ENCODE measurements around the gene SLC8A2. TPM values are rescaled to one million over a fixed set of nuclear protein-coding genes. Genes with fewer than 3 reads are reported as not detected.

SLC8A2 gene
- total RNA-seq, 2 experiments from 2014 or later = 0.13 to 0.36 TPM

GRCh38 chr19:47408156-47408938, 63.3 kb downstream of the SLC8A2 start:
- ChIA-PET POLR2A (no interaction called here), CTCF (ENCODE audit: unreplicated experiment) (interaction anchor here (0.7 kb wide), 1 partner anchor 134 kb away, joined by 3 read pairs; no protein-coding TSS in a partner anchor)
- H3K36me3 ChIP-seq (ENCODE audit: insufficient read depth, low read length) = no peaks in the 10 kb centered on the region
- no peak overlapping the region for H3K27ac ChIP-seq (ENCODE audit: low read depth, low read length, poor library complexity, severe bottlenecking)
- TF ChIP-seq EZH2phosphoT487 (IDR thresholded peaks at IDR 0.05; ENCODE audit: borderline replicate concordance, low read depth, low read length) = no peak
- TF ChIP-seq CTCF (conservative IDR thresholded peaks at IDR 0.05; ENCODE audit: low read length) = no peak
- no peak overlapping the region for H3K4me3 ChIP-seq (ENCODE audit: low read depth, low read length, poor library complexity, severe bottlenecking)
- H3K9me3 ChIP-seq (ENCODE audit: low read length) = no peaks in the 10 kb centered on the region
- H2AFZ ChIP-seq (ENCODE audit: low read length) = no peak overlapping the region
- intact Hi-C loops (cut with micrococcal nuclease; ENCODE audit: unreplicated experiment) = no loop called here
- no peak overlapping the region for H3K4me2 ChIP-seq (ENCODE audit: low read length)
- H3K4me1 ChIP-seq (ENCODE audit: insufficient read depth, low read length, poor library complexity, severe bottlenecking) = no peaks in the 10 kb centered on the region
- H4K20me1 ChIP-seq (ENCODE audit: insufficient read depth, low read length) = no peaks in the 10 kb centered on the region
- H3K79me2 ChIP-seq (ENCODE audit: insufficient read depth, low read depth, low read length) = no peaks in the 10 kb centered on the region
- no peaks in the 10 kb centered on the region for H3K9me2 ChIP-seq (ENCODE audit: insufficient read depth, low read length)
- BruUV-seq (replicated peaks) = no TSS peak
- DNase-seq (ENCODE audit: low spot score) = no peak

GRCh38 chr19:47407417-47407774, 64.3 kb downstream of the SLC8A2 start:
- H2AFZ ChIP-seq (ENCODE audit: low read length) = no peak overlapping the region
- no peaks in the 10 kb centered on the region for H3K9me2 ChIP-seq (ENCODE audit: insufficient read depth, low read length)
- no peak overlapping the region for H3K27ac ChIP-seq (ENCODE audit: low read depth, low read length, poor library complexity, severe bottlenecking)
- H3K4me3 ChIP-seq (ENCODE audit: low read depth, low read length, poor library complexity, severe bottlenecking) = no peak overlapping the region
- intact Hi-C loops (cut with micrococcal nuclease; ENCODE audit: unreplicated experiment) = no loop called here
- H3K79me2 ChIP-seq (ENCODE audit: insufficient read depth, low read depth, low read length) = no peaks in the 10 kb centered on the region
- no peaks in the 10 kb centered on the region for H3K9me3 ChIP-seq (ENCODE audit: low read length)
- TF ChIP-seq EZH2phosphoT487 (IDR thresholded peaks at IDR 0.05; ENCODE audit: borderline replicate concordance, low read depth, low read length) (no peak), CTCF (conservative IDR thresholded peaks at IDR 0.05; ENCODE audit: low read length) (no peak)
- no peak for DNase-seq (ENCODE audit: low spot score)
- no peak overlapping the region for H3K4me2 ChIP-seq (ENCODE audit: low read length)
- ChIA-PET POLR2A (no interaction called here), CTCF (ENCODE audit: unreplicated experiment) (no interaction called here)
- no peaks in the 10 kb centered on the region for H3K36me3 ChIP-seq (ENCODE audit: insufficient read depth, low read length)
- no peaks in the 10 kb centered on the region for H3K4me1 ChIP-seq (ENCODE audit: insufficient read depth, low read length, poor library complexity, severe bottlenecking)
- H4K20me1 ChIP-seq (ENCODE audit: insufficient read depth, low read length) = no peaks in the 10 kb centered on the region
- BruUV-seq (replicated peaks) = no TSS peak

DNA sequence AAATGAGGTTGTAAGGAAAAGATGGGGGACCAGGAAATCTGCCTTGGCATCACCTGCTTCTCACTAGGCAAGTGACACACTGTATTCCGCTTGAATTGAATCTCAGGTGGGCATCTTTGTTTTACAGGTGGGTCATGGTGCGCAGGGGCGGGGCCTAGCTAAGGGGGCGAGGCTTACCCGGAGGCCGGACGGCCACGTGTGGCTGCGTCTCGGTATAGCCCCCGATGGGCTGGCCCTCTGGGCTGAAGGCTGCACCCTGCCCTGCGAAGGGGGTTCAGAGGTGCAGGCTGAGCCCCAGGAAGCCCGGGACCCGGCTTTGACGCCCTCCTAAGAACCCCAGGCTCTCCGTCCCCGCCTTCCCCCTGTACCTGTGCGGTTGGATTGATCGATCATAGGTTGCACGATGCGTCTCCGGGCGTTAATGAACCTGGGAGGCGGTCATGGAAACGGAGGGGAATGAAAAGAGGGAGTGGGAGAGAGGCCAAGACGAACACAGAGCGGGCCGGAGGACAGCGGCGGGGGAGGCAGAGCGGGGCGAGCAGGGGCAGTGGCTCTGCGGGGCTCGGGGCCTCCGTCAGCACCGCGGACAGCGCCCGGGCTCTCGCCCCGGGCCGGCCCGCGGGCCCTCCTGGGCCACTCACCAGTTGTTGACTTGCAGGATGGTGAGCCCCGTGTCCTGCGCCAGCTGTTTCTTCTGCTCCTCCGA, 64.8 kb downstream of the SLC8A2 start:
- ChIA-PET POLR2A (no interaction called here), CTCF (ENCODE audit: unreplicated experiment) (no interaction called here)
- no peaks in the 10 kb centered on the region for H3K36me3 ChIP-seq (ENCODE audit: insufficient read depth, low read length)
- H3K27ac ChIP-seq (ENCODE audit: low read depth, low read length, poor library complexity, severe bottlenecking) = no peak overlapping the region
- H3K9me3 ChIP-seq (ENCODE audit: low read length) = no peaks in the 10 kb centered on the region
- H3K4me1 ChIP-seq (ENCODE audit: insufficient read depth, low read length, poor library complexity, severe bottlenecking) = no peaks in the 10 kb centered on the region
- no peak overlapping the region for H3K4me2 ChIP-seq (ENCODE audit: low read length)
- H3K4me3 ChIP-seq (ENCODE audit: low read depth, low read length, poor library complexity, severe bottlenecking) = no peak overlapping the region
- H4K20me1 ChIP-seq (ENCODE audit: insufficient read depth, low read length) = no peaks in the 10 kb centered on the region
- no peaks in the 10 kb centered on the region for H3K79me2 ChIP-seq (ENCODE audit: insufficient read depth, low read depth, low read length)
- no peaks in the 10 kb centered on the region for H3K9me2 ChIP-seq (ENCODE audit: insufficient read depth, low read length)
- H2AFZ ChIP-seq (ENCODE audit: low read length) = no peak overlapping the region
- no TSS peak for BruUV-seq (replicated peaks)
- intact Hi-C loops (cut with micrococcal nuclease; ENCODE audit: unreplicated experiment) = no loop called here
- TF ChIP-seq EZH2phosphoT487 (IDR thresholded peaks at IDR 0.05; ENCODE audit: borderline replicate concordance, low read depth, low read length) (no peak), CTCF (conservative IDR thresholded peaks at IDR 0.05; ENCODE audit: low read length) (no peak)
- DNase-seq (ENCODE audit: low spot score) = no peak

Data from OCI-LY7 (cell line).